Measurements from ENCODE around the gene SHISAL1. TPM values are rescaled to one million over a fixed set of nuclear protein-coding genes. Genes with fewer than 3 reads are reported as not detected.
A peak's percentile ranks its signal among the peaks of the same experiment; 100 is the strongest.

The SHISAL1 gene
- total and polyA plus RNA-seq, 8 donors, result 0.72 to 1.4 (median 0.92) TPM

DNA sequence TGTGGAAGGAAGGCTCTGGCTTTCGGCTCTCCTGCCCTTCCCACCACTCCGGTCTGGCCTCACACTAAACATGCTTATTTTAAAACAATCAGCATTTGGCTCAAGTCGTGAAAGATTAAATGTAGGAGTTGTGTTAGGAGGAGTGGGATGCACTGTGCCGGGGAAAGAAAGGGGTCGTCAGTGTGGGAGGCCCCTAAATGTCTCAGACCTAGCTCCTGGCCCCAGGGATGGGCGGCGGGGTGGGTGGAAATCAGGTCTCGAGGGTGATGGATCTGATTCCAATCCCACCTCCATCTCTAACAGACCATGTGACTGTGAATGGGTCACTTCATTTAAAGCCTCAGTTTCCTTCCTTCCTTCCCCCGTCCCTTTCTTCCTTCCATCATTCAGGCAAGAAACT, 6.9 kb upstream of the SHISAL1 start:
- intact Hi-C loops (cut with DNase I), result no loop called here
- Histone ChIP-seq H3K36me3 (no peaks in the 10 kb centered on the region), H3K4me1 (no peaks in the 10 kb centered on the region), H3K9me3 (no peaks in the 10 kb centered on the region), H3K27me3 (peaks cover 3 to 4% of the 10 kb centered on the region in 2 donors), H3K27ac (no peak overlapping the region), H3K4me3 (no peak overlapping the region)
- TF ChIP-seq, protein P1, sequence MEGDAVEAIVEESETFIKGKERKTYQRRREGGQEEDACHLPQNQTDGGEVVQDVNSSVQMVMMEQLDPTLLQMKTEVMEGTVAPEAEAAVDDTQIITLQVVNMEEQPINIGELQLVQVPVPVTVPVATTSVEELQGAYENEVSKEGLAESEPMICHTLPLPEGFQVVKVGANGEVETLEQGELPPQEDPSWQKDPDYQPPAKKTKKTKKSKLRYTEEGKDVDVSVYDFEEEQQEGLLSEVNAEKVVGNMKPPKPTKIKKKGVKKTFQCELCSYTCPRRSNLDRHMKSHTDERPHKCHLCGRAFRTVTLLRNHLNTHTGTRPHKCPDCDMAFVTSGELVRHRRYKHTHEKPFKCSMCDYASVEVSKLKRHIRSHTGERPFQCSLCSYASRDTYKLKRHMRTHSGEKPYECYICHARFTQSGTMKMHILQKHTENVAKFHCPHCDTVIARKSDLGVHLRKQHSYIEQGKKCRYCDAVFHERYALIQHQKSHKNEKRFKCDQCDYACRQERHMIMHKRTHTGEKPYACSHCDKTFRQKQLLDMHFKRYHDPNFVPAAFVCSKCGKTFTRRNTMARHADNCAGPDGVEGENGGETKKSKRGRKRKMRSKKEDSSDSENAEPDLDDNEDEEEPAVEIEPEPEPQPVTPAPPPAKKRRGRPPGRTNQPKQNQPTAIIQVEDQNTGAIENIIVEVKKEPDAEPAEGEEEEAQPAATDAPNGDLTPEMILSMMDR (IDR thresholded peaks at IDR 0.05), result no peak
- DNase-seq, result peak in 1 of 4 donors; percentile 10
- no peak for ATAC-seq

DNA sequence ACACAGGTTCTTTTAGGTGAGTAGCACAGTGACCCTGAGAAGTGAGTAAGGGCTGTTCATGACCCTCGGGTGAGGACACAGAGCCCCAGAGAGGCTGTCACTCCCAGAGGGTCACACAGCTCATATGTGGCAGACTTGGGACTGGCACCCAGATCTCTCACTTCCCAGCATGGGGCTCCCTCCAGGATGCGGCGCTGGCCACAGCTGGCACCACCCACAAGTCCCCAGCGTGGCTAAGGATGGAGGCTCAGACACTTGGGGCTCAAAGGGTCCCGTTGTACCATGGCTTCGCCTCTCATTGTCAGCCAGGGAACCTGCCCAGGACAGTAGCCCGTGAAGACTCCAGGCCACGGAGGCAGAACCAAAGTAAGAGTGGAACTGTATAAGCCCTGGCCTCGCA, 6.0 kb upstream of the SHISAL1 start:
- intact Hi-C loops (cut with DNase I), result no loop called here
- Histone ChIP-seq H3K27ac (no peak overlapping the region), H3K27me3 (no peaks in the 10 kb centered on the region), H3K4me1 (no peaks in the 10 kb centered on the region), H3K9me3 (no peaks in the 10 kb centered on the region), H3K4me3 (no peak overlapping the region), H3K36me3 (no peaks in the 10 kb centered on the region)
- TF ChIP-seq, protein P1 (IDR thresholded peaks at IDR 0.05), result no peak
- no peak for ATAC-seq
- DNase-seq, result peak in 1 of 4 donors; percentile 41

DNA sequence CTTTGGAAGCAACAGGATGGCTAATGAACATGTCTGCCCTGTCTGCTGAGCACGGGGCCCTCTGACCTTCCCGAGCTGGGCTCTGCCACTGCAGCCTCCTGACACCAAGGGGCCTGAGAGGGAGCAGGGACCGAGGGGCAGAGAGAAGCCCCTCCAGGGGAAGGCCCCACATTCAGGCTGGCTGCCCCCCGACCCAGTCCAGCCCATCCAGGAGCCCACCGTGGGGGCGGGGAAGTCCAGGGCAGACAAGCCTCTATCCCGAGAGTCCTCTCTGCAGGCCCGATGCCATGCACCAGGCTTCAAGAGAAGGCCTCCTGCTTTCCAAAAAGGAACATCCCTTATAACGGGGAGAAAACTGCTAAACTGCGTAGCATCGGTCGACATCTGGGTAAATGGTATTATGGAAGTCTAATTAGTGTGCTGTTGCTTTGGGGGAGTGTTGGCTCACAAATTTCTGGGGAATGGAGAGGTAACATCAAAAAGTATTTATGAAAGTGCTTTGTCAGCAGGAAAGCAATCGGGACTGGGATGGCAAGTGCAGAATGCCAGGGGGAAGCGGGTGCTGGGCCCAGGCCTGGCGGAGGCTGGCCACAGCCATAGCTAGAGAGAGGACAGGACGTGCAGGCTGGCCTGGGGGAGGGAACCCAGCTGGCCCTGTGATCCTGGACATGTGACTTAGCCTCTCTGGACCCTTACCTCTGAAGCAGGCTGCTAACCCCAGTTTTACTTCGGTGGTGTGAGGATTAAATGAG, 5.3 kb upstream of the SHISAL1 start:
- DNase-seq (peak in 1 of 4 donors; percentile 68), ATAC-seq (no peak)
- no peak overlapping the region for H3K27ac ChIP-seq
- H3K4me1 ChIP-seq, result no peaks in the 10 kb centered on the region
- H3K4me3 ChIP-seq, result no peak overlapping the region
- intact Hi-C loops (cut with DNase I), result no loop called here
- H3K27me3 ChIP-seq, result peaks cover 0 to 3% of the 10 kb centered on the region in 2 donors
- TF ChIP-seq, protein P1 (IDR thresholded peaks at IDR 0.05), result no peak
- no peaks in the 10 kb centered on the region for H3K9me3 ChIP-seq
- H3K36me3 ChIP-seq, result no peaks in the 10 kb centered on the region

DNA sequence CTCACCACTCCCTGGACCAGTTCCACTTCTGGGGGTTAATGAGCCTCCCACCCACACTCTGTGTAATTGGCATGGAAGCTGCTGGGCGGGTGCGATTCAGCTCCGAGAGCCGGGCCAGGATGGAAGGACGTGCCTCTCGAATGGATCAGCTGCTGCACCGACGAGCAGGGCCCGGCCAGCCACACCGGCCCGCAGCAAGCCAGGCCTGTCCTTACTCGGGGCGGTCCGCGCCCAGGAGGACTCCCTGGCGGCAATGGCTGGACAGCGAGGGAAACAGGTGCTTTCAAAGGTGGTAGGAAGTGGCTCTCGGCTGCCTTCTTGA, 4.3 kb upstream of the SHISAL1 start:
- peak in 1 of 4 donors; percentile 71 for DNase-seq
- no peak for ATAC-seq
- H3K4me3 ChIP-seq, result no peak overlapping the region
- H3K27me3 ChIP-seq, result peaks cover 0 to 4% of the 10 kb centered on the region in 2 donors
- no peaks in the 10 kb centered on the region for H3K9me3 ChIP-seq
- intact Hi-C loops (cut with DNase I), result no loop called here
- no peaks in the 10 kb centered on the region for H3K36me3 ChIP-seq
- TF ChIP-seq, protein P1 (IDR thresholded peaks at IDR 0.05), result no peak
- no peaks in the 10 kb centered on the region for H3K4me1 ChIP-seq
- H3K27ac ChIP-seq, result no peak overlapping the region

DNA sequence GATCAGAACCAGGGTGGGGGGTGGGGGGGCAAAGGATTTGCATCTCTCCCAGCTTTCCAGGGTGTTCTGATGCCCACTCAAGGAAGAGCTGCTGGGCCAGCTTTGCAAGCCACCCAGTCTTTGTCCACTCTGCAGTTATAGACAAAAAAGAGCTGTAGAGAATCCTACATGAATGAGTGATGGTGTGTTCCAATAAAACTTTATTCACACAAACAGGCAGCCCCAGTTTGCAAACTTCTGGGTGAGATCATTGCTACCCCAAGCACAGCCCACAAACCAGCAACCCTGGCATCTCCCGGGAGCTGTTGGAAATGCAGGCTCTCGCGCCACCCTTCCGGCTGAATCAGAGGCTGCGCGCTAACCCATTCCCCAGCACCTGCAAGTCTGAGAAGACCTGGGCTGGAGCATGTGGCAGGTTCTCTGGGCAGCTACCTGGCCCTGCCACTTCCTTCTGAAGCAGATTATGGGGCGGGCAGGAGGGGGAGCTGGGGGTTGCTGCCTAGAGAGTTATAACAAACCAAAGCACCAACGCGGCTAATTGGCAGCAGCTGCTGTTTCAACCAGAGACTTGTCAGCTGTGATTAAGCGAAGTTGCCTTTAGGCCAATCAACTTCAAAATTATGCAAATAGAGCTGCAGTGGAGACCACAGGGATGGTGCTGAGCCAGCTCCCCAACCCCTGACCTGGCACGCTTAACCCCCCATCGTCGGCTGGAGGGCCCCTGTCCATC, 3.8 kb upstream of the SHISAL1 start:
- Histone ChIP-seq H3K36me3 (no peaks in the 10 kb centered on the region), H3K4me1 (no peaks in the 10 kb centered on the region), H3K9me3 (no peaks in the 10 kb centered on the region), H3K27ac (no peak overlapping the region), H3K4me3 (no peak overlapping the region), H3K27me3 (peaks cover 0 to 4% of the 10 kb centered on the region in 2 donors)
- TF ChIP-seq, protein P1 (IDR thresholded peaks at IDR 0.05), result no peak
- intact Hi-C loops (cut with DNase I), result no loop called here
- ATAC-seq (no peak), DNase-seq (peak in 1 of 4 donors; percentile 34)
